H1 (cell line): Measurements from ENCODE around the gene NCL. TPM values are rescaled to one million over a fixed set of nuclear protein-coding genes. Genes with fewer than 3 reads are reported as not detected.

Experiments used
- ATF2 ChIP-seq: IDR thresholded peaks from 2 replicates; pipeline ENCODE4 v1.6.1; 2012; ENCODE audit warnings: low read length, inconsistent platforms
- GABPA ChIP-seq: IDR thresholded peaks from 2 replicates; pipeline ENCODE4 v1.6.1; 2011; ENCODE audit warnings: mild to moderate bottlenecking, low read length, moderate library complexity, borderline replicate concordance; ENCODE audit not compliant: insufficient read depth
- RAD21 ChIP-seq, 2 experiments: IDR thresholded peaks in 1 of 2; conservative IDR thresholded peaks in 1 of 2; 2 replicates each; pipeline ENCODE4 v1.6.1; 2011; ENCODE audit warnings: low read depth in 2 of 2, low read length in 2 of 2, improper control_type of control experiment in 1 of 2, inconsistent platforms in 1 of 2, mild to moderate bottlenecking in 1 of 2, moderate library complexity in 1 of 2
- SAP30 ChIP-seq: fragments of 300-600 bp; sonication (generic); IDR thresholded peaks from 2 replicates; pipeline ENCODE4 v1.7.1; 2012; ENCODE audit warnings: low read length, moderate library complexity, mild to moderate bottlenecking, inconsistent platforms; ENCODE audit not compliant: insufficient read depth, insufficient replicate concordance
- TAF1 ChIP-seq: IDR thresholded peaks from 2 replicates; pipeline ENCODE4 v1.6.1; 2011; ENCODE audit warnings: mild to moderate bottlenecking, low read depth, low read length
- TCF12 ChIP-seq: IDR thresholded peaks from 2 replicates; pipeline ENCODE4 v1.6.1; 2011; ENCODE audit warnings: low read depth, mild to moderate bottlenecking, low read length
- TEAD4 ChIP-seq: IDR thresholded peaks from 2 replicates; pipeline ENCODE4 v1.6.1; 2012; ENCODE audit warnings: low read depth, low read length, inconsistent platforms, mixed read lengths
- YY1 ChIP-seq: IDR thresholded peaks from 2 replicates; pipeline ENCODE4 v1.6.1; 2011; ENCODE audit warnings: low read depth, mild to moderate bottlenecking, low read length
- polyA plus RNA-seq, 7 experiments: library from polyadenylated mRNA; depleted of rRNA in 3 of 7; stranded (reverse) in 5 of 7; unstranded in 2 of 7; fragments of >200 nt in 5 of 7; fragments of 200-250 nt in 2 of 7; gene quantifications; 1 replicate in 5 of 7; 2 replicates in 1 of 7; 4 replicates in 1 of 7; pipeline versions ENCODE4 v1.2.1 to v1.2.3, GENCODE V29; 2011 to 2013; ENCODE audit warnings: missing spikeins in 2 of 7, mixed read lengths in 2 of 7
- total RNA-seq: library from RNA; stranded (reverse); fragmentation: NEBNext Ultra II Directional; extraction: Animal tissue kit (Norgen Biotek cat#: 25700); gene quantifications from 2 replicates; pipeline ENCODE4 v1.2.1, GENCODE V29; 2021
- TF ChIP-seq, protein P1 (sequence below), 3 experiments: IDR thresholded peaks; 1 replicate in 2 of 3; 2 replicates in 1 of 3; pipeline versions ENCODE4 v1.5.1 to v1.6.1; 2011; ENCODE audit warnings: low read length in 3 of 3, mild to moderate bottlenecking in 3 of 3, inconsistent platforms in 2 of 3, low read depth in 1 of 3, moderate library complexity in 1 of 3; ENCODE audit not compliant: insufficient read depth in 1 of 3; ENCODE audit errors: control extremely low read depth in 1 of 3

NCL gene
- total and polyA plus RNA-seq, 2 of the 8 experiments (the other 6 are each of a cell fraction or from before 2014, with no cell fraction given): 61.2 to 1,478 TPM

DNA sequence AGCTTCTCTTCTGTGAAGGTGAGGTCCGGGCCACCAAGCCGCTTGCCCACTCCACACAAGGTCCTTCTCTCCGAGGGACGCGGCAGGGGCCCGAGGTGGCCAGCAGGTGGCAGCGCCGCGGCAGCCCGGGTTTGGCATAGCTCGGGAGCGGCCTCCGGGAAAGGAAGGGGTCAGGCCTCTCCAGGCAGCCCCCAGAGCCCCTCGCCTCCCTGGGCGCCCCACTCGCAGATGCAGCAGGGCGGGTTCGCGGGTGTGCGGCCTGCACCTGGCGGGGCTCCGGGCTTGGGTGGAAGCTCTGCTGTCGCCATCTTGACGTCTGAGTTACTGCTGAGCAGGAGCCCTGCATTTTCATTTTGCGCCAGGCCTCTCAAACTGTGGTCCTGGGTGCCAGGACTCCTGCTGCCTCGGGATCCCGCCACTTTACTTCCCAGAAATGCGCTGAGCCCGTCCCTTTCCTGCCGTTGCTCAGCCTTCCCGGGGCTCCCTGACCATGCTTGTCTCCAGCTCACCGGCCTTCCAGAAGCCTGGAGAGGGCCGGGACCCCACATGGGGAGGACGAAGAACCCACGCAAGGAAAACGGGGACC, 18.6 kb upstream of the NCL start (continued):
- TF ChIP-seq TEAD4: 0 out of 2 replicates have a peak, but pooled peaks have one; percentile 33
- TF ChIP-seq GABPA: 0 out of 2 replicates have a peak, but pooled peaks have one; percentile 26
- TF ChIP-seq ATF2: no peak
- TF ChIP-seq, protein P1, sequence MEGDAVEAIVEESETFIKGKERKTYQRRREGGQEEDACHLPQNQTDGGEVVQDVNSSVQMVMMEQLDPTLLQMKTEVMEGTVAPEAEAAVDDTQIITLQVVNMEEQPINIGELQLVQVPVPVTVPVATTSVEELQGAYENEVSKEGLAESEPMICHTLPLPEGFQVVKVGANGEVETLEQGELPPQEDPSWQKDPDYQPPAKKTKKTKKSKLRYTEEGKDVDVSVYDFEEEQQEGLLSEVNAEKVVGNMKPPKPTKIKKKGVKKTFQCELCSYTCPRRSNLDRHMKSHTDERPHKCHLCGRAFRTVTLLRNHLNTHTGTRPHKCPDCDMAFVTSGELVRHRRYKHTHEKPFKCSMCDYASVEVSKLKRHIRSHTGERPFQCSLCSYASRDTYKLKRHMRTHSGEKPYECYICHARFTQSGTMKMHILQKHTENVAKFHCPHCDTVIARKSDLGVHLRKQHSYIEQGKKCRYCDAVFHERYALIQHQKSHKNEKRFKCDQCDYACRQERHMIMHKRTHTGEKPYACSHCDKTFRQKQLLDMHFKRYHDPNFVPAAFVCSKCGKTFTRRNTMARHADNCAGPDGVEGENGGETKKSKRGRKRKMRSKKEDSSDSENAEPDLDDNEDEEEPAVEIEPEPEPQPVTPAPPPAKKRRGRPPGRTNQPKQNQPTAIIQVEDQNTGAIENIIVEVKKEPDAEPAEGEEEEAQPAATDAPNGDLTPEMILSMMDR (IDR thresholded peaks at IDR 0.05; ENCODE audit: control extremely low read depth in 1 of 3, insufficient read depth in 1 of 3, low read depth in 1 of 3, low read length in 3 of 3): peak; percentile 75 to 85 (median 79)
- TF ChIP-seq SAP30: no peak
- TF ChIP-seq TAF1: peak; percentile 31; the same call in 1 of the 2 replicates
- no peak for TF ChIP-seq YY1
- TF ChIP-seq RAD21 (IDR thresholded peaks at IDR 0.05 in 1 of 2, conservative IDR thresholded peaks at IDR 0.05 in 1 of 2; ENCODE audit: low read depth in 2 of 2, low read length in 2 of 2): peak; percentile 37 to 67; a peak in 3 of 4 replicates
- no peak for TF ChIP-seq TCF12
- TF ChIP-seq, all 59 proteins: peak for 7
